K562 (cell line): ENCODE results near the gene HSPA14.
"Not testable (repeated sequence)": the region's sequence is repeated elsewhere in the genome, so short reads cannot be mapped to it uniquely, and the experiment has no call there.

Experiments
- CHD2 ChIP-seq: IDR thresholded peaks from 2 replicates; pipeline ENCODE4 v1.6.1; 2011; ENCODE audit warnings: low read depth, low read length
- HNRNPL ChIP-seq: fragments of 200-400 bp; formaldehyde crosslinking; IDR thresholded peaks from 2 replicates; pipeline ENCODE4 v1.6.1; 2017; ENCODE audit warnings: low read depth, mild to moderate bottlenecking, low read length
- HSF4 ChIP-seq: fragments of 250-450 bp; sonication (Bioruptor Pico); IDR thresholded peaks from 2 replicates; pipeline ENCODE4 v2.1.2; 2022; ENCODE audit warnings: mild to moderate bottlenecking, moderate library complexity, borderline replicate concordance
- KAT7 ChIP-seq: sonication (generic); formaldehyde crosslinking; IDR thresholded peaks from 2 replicates; pipeline ENCODE4 v1.8.0; 2022; ENCODE audit warnings: missing genetic modification reagents, mild to moderate bottlenecking, borderline replicate concordance
- MXD1 ChIP-seq: fragments of 250-450 bp; sonication (Bioruptor Pico); IDR thresholded peaks from 2 replicates; pipeline ENCODE4 v1.8.0; 2021; ENCODE audit warnings: borderline replicate concordance, mild to moderate bottlenecking, moderate library complexity; ENCODE audit not compliant: poor library complexity, severe bottlenecking
- NFIC ChIP-seq: fragments of 450-650 bp; IDR thresholded peaks from 2 replicates; pipeline ENCODE4 v1.6.1; 2017; ENCODE audit warnings: mild to moderate bottlenecking, inconsistent platforms
- NONO ChIP-seq, 2 experiments: fragments of 200-400 bp in 1 of 2; fragments of 450-650 bp in 1 of 2; formaldehyde crosslinking in 1 of 2; IDR thresholded peaks; 2 replicates each; pipeline ENCODE4 v1.6.1; 2017; ENCODE audit warnings: low read depth in 2 of 2, mild to moderate bottlenecking in 2 of 2, moderate library complexity in 2 of 2, low read length in 1 of 2
- SMAD4 ChIP-seq: fragments of 250-450 bp; sonication (Bioruptor Pico); conservative IDR thresholded peaks from 2 replicates; pipeline ENCODE4 v1.8.0; 2021; ENCODE audit warnings: inconsistent platforms, mild to moderate bottlenecking, moderate library complexity
- WHSC1 ChIP-seq: IDR thresholded peaks from one replicate; pipeline ENCODE4 v1.6.1; 2012; ENCODE audit warnings: low read length, control low read depth, inconsistent platforms
- ZBTB33 ChIP-seq: sonication (generic); formaldehyde crosslinking; IDR thresholded peaks from 2 replicates; pipeline ENCODE4 v1.8.1; 2023; ENCODE audit warnings: mild to moderate bottlenecking, missing genetic modification reagents
- ZNF146 ChIP-seq: IDR thresholded peaks from one replicate; pipeline ENCODE4 v1.6.1; 2018; ENCODE audit warnings: missing compliant biosample characterization; ENCODE audit not compliant: unreplicated experiment

- not testable (repeated sequence) for TF ChIP-seq KAT7; SMAD4 (CRISPR knock-in tag); NONO (IDR thresholded peaks at IDR 0.05; ENCODE audit: low read depth in 2 of 2, low read length in 1 of 2); ZBTB33 (CRISPR knock-in tag); NFIC; CHD2; HSF4 (CRISPR knock-in tag); MXD1; HNRNPL; WHSC1
- TF ChIP-seq ZNF146 (CRISPR knock-in tag), result peak; percentile 49
Measured at GRCh38 chr10:14864466-14864865, 26.4 kb downstream of the HSPA14 start.
